Measurements from ENCODE around the gene PRRT2. TPM values are rescaled to one million over a fixed set of nuclear protein-coding genes. Genes with fewer than 3 reads are reported as not detected.

Gene PRRT2
- total RNA-seq = 2.3 and 3.3 TPM in 2 replicates
- 3.3 and 3.4 TPM in 2 replicates for polyA plus RNA-seq
- polyA plus RNA-seq (2011; cell fraction: cytosol; rRNA removed) = 0.41 and 0.66 TPM in 2 replicates
- 18.1 and 20.0 TPM in 2 replicates for polyA plus RNA-seq (2011; cell fraction: nucleus; rRNA removed)
- 1.0 and 1.4 TPM in 2 replicates for polyA plus RNA-seq (2012)
- polyA minus RNA-seq = 1.1 and 1.9 TPM in 2 replicates
- not detected for polyA minus RNA-seq (2011; cell fraction: cytosol; rRNA and poly(A)+ RNA removed)
- 2.9 and 3.8 TPM in 2 replicates for polyA minus RNA-seq (2011; cell fraction: nucleus; rRNA and poly(A)+ RNA removed)
- Bru-seq, nascent RNA = percentile 29 among the genes with signal in this experiment
- percentile 39 among the genes with signal in this experiment for BruChase-seq, experiment 1, labeled RNA remaining after a 6-hour chase
- percentile 39 among the genes with signal in this experiment for BruChase-seq, experiment 2, labeled RNA remaining after a 2-hour chase
- long read RNA-seq, partial matches to known transcripts = 1 of 3 reads
- long read RNA-seq, other reads (novel, unspliced or antisense) = 0 of 3 reads

DNA sequence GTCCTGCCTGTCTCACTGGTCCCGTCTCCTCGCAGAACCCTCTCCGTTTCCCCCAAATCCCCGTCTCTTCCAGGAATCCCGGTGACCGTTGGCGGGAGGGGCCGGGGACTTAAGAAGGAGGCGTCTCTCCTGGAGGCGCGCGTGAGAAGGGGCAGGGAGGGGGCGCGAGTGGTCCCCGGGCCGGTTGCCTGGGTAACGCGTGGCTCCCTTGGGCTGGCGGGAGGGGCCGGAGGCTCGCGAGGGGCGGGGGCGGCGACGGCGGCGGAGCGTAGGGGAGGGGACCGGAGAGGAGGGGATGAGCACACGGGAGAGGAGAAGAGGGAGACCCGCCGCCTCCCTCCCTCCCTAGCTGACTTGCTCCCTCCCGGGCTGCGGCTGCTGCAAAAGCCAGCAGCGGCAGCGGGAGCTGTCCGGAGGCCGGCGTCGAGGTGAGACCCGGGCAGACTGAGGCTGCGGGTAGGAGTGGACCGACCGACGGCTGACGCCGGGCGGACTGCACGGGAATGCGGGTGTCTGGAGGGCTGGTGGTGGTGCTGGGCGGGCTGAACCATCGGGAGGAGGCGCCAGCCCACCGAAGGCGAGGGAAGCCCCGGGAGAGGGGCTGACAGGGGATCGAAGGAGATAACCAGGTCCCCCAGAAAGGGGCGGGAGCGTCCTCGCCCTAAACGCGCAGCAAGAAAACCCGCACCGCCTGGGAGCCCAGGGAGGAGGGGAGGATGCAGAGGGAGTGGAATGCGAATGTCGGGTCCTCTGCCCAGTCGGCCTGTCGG is at the start of gene PRRT2:
Gene PRRT2, plus strand, starts transcription at position 298 of the 770 bp plus-strand sequence. CDS start 862 bp downstream, outside the sequence.
- peak; percentile 69 for FAIRE-seq
- Histone ChIP-seq H3K9me1 (replicated peaks; ENCODE audit: control insufficient read depth, extremely low read depth, insufficient read depth, low read length) (no peaks in the 10 kb centered on the region), H2AFZ (ENCODE audit: low read depth, low read length) (peak within 1 kb of the TSS; percentile 64), H3K9ac (replicated peaks; ENCODE audit: extremely low read depth, insufficient read depth, low read length) (peak within 1 kb of the TSS; percentile 36), H3K4me3 (replicated peaks in 1 of 3; ENCODE audit: insufficient read depth in 1 of 3, low read depth in 1 of 3, low read length in 3 of 3) (peak within 1 kb of the TSS; percentile 39 to 49 (median 46)), H3K4me1 (ENCODE audit: control insufficient read depth, extremely low read depth, insufficient read depth, low read length) (peaks cover 50% of the 10 kb centered on the region), H3K4me2 (ENCODE audit: insufficient read depth, low read length) (peak within 1 kb of the TSS; percentile 85), H3K79me2 (ENCODE audit: control insufficient read depth, insufficient read depth, low read length) (peaks cover 33% of the 10 kb centered on the region), H3K27me3 (ENCODE audit: control insufficient read depth in 2 of 2, insufficient read depth in 2 of 2, low read length in 2 of 2) (no peaks in the 10 kb centered on the region), H3K9me3 (replicated peaks; ENCODE audit: control insufficient read depth, insufficient read depth, low read length) (no peaks in the 10 kb centered on the region), H3K27ac (ENCODE audit: insufficient read depth, low read depth, low read length) (peak within 1 kb of the TSS; percentile 35), H3K36me3 (ENCODE audit: control insufficient read depth in 2 of 2, extremely low read depth in 1 of 2, insufficient read depth in 2 of 2, low read length in 2 of 2) (peaks cover 0 to 14% of the 10 kb centered on the region in 2 experiments), H4K20me1 (replicated peaks; ENCODE audit: control insufficient read depth, extremely low read depth, insufficient read depth, low read length) (no peaks in the 10 kb centered on the region)
- TF ChIP-seq, protein P1, sequence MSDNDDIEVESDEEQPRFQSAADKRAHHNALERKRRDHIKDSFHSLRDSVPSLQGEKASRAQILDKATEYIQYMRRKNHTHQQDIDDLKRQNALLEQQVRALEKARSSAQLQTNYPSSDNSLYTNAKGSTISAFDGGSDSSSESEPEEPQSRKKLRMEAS (IDR thresholded peaks at IDR 0.05; ENCODE audit: insufficient read depth, insufficient read length) = no peak
- TF ChIP-seq MYC (IDR thresholded peaks at IDR 0.05; ENCODE audit: low read depth, low read length) = no peak
- TF ChIP-seq POLR2A (IDR thresholded peaks at IDR 0.05; ENCODE audit: low read depth, low read length) = no peak
- no peak for TF ChIP-seq FOS (IDR thresholded peaks at IDR 0.05; ENCODE audit: borderline replicate concordance, insufficient read depth, low read length)
- TF ChIP-seq GATA2 (IDR thresholded peaks at IDR 0.05; ENCODE audit: insufficient read depth, insufficient read length, low read depth, low read length) = no peak
- no peak for TF ChIP-seq POLR2AphosphoS5 (IDR thresholded peaks at IDR 0.05; ENCODE audit: insufficient read depth, low read depth, low read length)
- TF ChIP-seq EZH2 (IDR thresholded peaks at IDR 0.05; ENCODE audit: borderline replicate concordance, low read depth, low read length, severe bottlenecking) = no peak
- TF ChIP-seq JUN (IDR thresholded peaks at IDR 0.05; ENCODE audit: borderline replicate concordance, insufficient read depth, insufficient read length, low read depth) = no peak
- TF ChIP-seq, protein P2, sequence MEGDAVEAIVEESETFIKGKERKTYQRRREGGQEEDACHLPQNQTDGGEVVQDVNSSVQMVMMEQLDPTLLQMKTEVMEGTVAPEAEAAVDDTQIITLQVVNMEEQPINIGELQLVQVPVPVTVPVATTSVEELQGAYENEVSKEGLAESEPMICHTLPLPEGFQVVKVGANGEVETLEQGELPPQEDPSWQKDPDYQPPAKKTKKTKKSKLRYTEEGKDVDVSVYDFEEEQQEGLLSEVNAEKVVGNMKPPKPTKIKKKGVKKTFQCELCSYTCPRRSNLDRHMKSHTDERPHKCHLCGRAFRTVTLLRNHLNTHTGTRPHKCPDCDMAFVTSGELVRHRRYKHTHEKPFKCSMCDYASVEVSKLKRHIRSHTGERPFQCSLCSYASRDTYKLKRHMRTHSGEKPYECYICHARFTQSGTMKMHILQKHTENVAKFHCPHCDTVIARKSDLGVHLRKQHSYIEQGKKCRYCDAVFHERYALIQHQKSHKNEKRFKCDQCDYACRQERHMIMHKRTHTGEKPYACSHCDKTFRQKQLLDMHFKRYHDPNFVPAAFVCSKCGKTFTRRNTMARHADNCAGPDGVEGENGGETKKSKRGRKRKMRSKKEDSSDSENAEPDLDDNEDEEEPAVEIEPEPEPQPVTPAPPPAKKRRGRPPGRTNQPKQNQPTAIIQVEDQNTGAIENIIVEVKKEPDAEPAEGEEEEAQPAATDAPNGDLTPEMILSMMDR (IDR thresholded peaks at IDR 0.05; ENCODE audit: extremely low read depth in 1 of 2, insufficient read depth in 1 of 2, low read depth in 1 of 2, low read length in 2 of 2) = no peak
- DNase-seq (ENCODE audit: low read depth, low spot score) = peak; percentile 55
- ChIA-PET POLR2A (no interaction called here), CTCF (interaction anchor here (0.6 to 4.0 kb wide), 3 partner anchors 36 to 111 kb away, joined by 3 to 29 read pairs (median 4); no protein-coding TSS in a partner anchor)
- dilution Hi-C loops (cut with MboI; ENCODE audit: extremely low pct_ligation_motif_present, low sequenced_read_pairs) (no loop called here), intact Hi-C loops (cut with micrococcal nuclease) (loop anchor here (1.0 to 2.0 kb wide), 2 partner anchors 51 to 184 kb away; partner anchors contain the start of genes CDIPT and INO80E)
- BruUV-seq (replicated peaks) = no TSS peak

Data from endothelial cell of umbilical vein (primary cell).